ENCODE data around the gene FZD4.

Gene FZD4

GRCh38 chr11:86988351-86988881 is 33.2 kb upstream of the FZD4 start:
- H3K36me3 ChIP-seq (ENCODE audit: insufficient read depth, low read length) = no peaks in the 10 kb centered on the region
- H3K9me3 ChIP-seq (ENCODE audit: low read length) = no peaks in the 10 kb centered on the region
- peaks cover 34% of the 10 kb centered on the region for H3K4me1 ChIP-seq (ENCODE audit: insufficient read depth, low read length)
- H3K27ac ChIP-seq (ENCODE audit: low read depth, low read length) = no peak overlapping the region
- H3K9ac ChIP-seq (ENCODE audit: low read length) = no peak overlapping the region
- no peaks in the 10 kb centered on the region for H3K27me3 ChIP-seq (ENCODE audit: control insufficient read depth in 1 of 2, insufficient read depth in 2 of 2, low read length in 2 of 2)
- H3K4me3 ChIP-seq (ENCODE audit: low read depth in 1 of 2, low read length in 2 of 2) = no peak overlapping the region

GRCh38 chr11:86987679-86988078 is 32.5 kb upstream of the FZD4 start:
- no peak overlapping the region for H3K9ac ChIP-seq (ENCODE audit: low read length)
- H3K4me3 ChIP-seq (ENCODE audit: low read depth in 1 of 2, low read length in 2 of 2) = no peak overlapping the region
- peaks cover 30% of the 10 kb centered on the region for H3K4me1 ChIP-seq (ENCODE audit: insufficient read depth, low read length)
- H3K9me3 ChIP-seq (ENCODE audit: low read length) = no peaks in the 10 kb centered on the region
- no peaks in the 10 kb centered on the region for H3K36me3 ChIP-seq (ENCODE audit: insufficient read depth, low read length)
- H3K27ac ChIP-seq (ENCODE audit: low read depth, low read length) = no peak overlapping the region
- H3K27me3 ChIP-seq (ENCODE audit: control insufficient read depth in 1 of 2, insufficient read depth in 2 of 2, low read length in 2 of 2) = no peaks in the 10 kb centered on the region

GRCh38 chr11:86984701-86985100 is 29.5 kb upstream of the FZD4 start:
- no peaks in the 10 kb centered on the region for H3K9me3 ChIP-seq (ENCODE audit: low read length)
- H3K4me1 ChIP-seq (ENCODE audit: insufficient read depth, low read length) = peaks cover 31% of the 10 kb centered on the region
- H3K9ac ChIP-seq (ENCODE audit: low read length) = no peak overlapping the region
- no peak overlapping the region for H3K4me3 ChIP-seq (ENCODE audit: low read depth in 1 of 2, low read length in 2 of 2)
- H3K27ac ChIP-seq (ENCODE audit: low read depth, low read length) = no peak overlapping the region
- no peaks in the 10 kb centered on the region for H3K36me3 ChIP-seq (ENCODE audit: insufficient read depth, low read length)
- H3K27me3 ChIP-seq (ENCODE audit: control insufficient read depth in 1 of 2, insufficient read depth in 2 of 2, low read length in 2 of 2) = no peaks in the 10 kb centered on the region

GRCh38 chr11:86983021-86983488 is 27.9 kb upstream of the FZD4 start:
- H3K27ac ChIP-seq (ENCODE audit: low read depth, low read length) = no peak overlapping the region
- H3K4me3 ChIP-seq (ENCODE audit: low read depth in 1 of 2, low read length in 2 of 2) = no peak overlapping the region
- peaks cover 23% of the 10 kb centered on the region for H3K4me1 ChIP-seq (ENCODE audit: insufficient read depth, low read length)
- H3K36me3 ChIP-seq (ENCODE audit: insufficient read depth, low read length) = no peaks in the 10 kb centered on the region
- no peaks in the 10 kb centered on the region for H3K9me3 ChIP-seq (ENCODE audit: low read length)
- no peak overlapping the region for H3K9ac ChIP-seq (ENCODE audit: low read length)
- no peaks in the 10 kb centered on the region for H3K27me3 ChIP-seq (ENCODE audit: control insufficient read depth in 1 of 2, insufficient read depth in 2 of 2, low read length in 2 of 2)

GRCh38 chr11:86981777-86982540 is 26.8 kb upstream of the FZD4 start:
- Histone ChIP-seq H3K36me3 (ENCODE audit: insufficient read depth, low read length) (no peaks in the 10 kb centered on the region), H3K27me3 (ENCODE audit: control insufficient read depth in 1 of 2, insufficient read depth in 2 of 2, low read length in 2 of 2) (no peaks in the 10 kb centered on the region), H3K27ac (ENCODE audit: low read depth, low read length) (no peak overlapping the region), H3K9me3 (ENCODE audit: low read length) (no peaks in the 10 kb centered on the region), H3K4me1 (ENCODE audit: insufficient read depth, low read length) (peaks cover 23% of the 10 kb centered on the region), H3K4me3 (ENCODE audit: low read depth in 1 of 2, low read length in 2 of 2) (no peak overlapping the region), H3K9ac (ENCODE audit: low read length) (no peak overlapping the region)

- Histone ChIP-seq H3K9me3 (ENCODE audit: low read length) (no peaks in the 10 kb centered on the region), H3K9ac (ENCODE audit: low read length) (no peak overlapping the region), H3K27ac (ENCODE audit: low read depth, low read length) (no peak overlapping the region), H3K36me3 (ENCODE audit: insufficient read depth, low read length) (no peaks in the 10 kb centered on the region), H3K4me1 (ENCODE audit: insufficient read depth, low read length) (peaks cover 20% of the 10 kb centered on the region), H3K4me3 (ENCODE audit: low read depth in 1 of 2, low read length in 2 of 2) (no peak overlapping the region), H3K27me3 (ENCODE audit: control insufficient read depth in 1 of 2, insufficient read depth in 2 of 2, low read length in 2 of 2) (no peaks in the 10 kb centered on the region)
Observed at GRCh38 chr11:86980086-86980796, 25.0 kb upstream of the FZD4 start.

GRCh38 chr11:86978756-86979608 is 23.8 kb upstream of the FZD4 start:
- no peaks in the 10 kb centered on the region for H3K27me3 ChIP-seq (ENCODE audit: control insufficient read depth in 1 of 2, insufficient read depth in 2 of 2, low read length in 2 of 2)
- no peak overlapping the region for H3K9ac ChIP-seq (ENCODE audit: low read length)
- H3K4me1 ChIP-seq (ENCODE audit: insufficient read depth, low read length) = peaks cover 7% of the 10 kb centered on the region
- H3K4me3 ChIP-seq (ENCODE audit: low read depth in 1 of 2, low read length in 2 of 2) = no peak overlapping the region
- no peaks in the 10 kb centered on the region for H3K9me3 ChIP-seq (ENCODE audit: low read length)
- no peaks in the 10 kb centered on the region for H3K36me3 ChIP-seq (ENCODE audit: insufficient read depth, low read length)
- no peak overlapping the region for H3K27ac ChIP-seq (ENCODE audit: low read depth, low read length)

- Histone ChIP-seq H3K9me3 (ENCODE audit: low read length) (no peaks in the 10 kb centered on the region), H3K4me3 (ENCODE audit: low read depth in 1 of 2, low read length in 2 of 2) (no peak overlapping the region), H3K36me3 (ENCODE audit: insufficient read depth, low read length) (no peaks in the 10 kb centered on the region), H3K27ac (ENCODE audit: low read depth, low read length) (no peak overlapping the region), H3K4me1 (ENCODE audit: insufficient read depth, low read length) (peaks cover 7% of the 10 kb centered on the region), H3K27me3 (ENCODE audit: control insufficient read depth in 1 of 2, insufficient read depth in 2 of 2, low read length in 2 of 2) (no peaks in the 10 kb centered on the region), H3K9ac (ENCODE audit: low read length) (no peak overlapping the region)
Observed at GRCh38 chr11:86978247-86978646, 23.1 kb upstream of the FZD4 start.

GRCh38 chr11:86977441-86978050 is 22.4 kb upstream of the FZD4 start:
- Histone ChIP-seq H3K4me3 (ENCODE audit: low read depth in 1 of 2, low read length in 2 of 2) (no peak overlapping the region), H3K4me1 (ENCODE audit: insufficient read depth, low read length) (peaks cover 7% of the 10 kb centered on the region), H3K36me3 (ENCODE audit: insufficient read depth, low read length) (no peaks in the 10 kb centered on the region), H3K9me3 (ENCODE audit: low read length) (no peaks in the 10 kb centered on the region), H3K27me3 (ENCODE audit: control insufficient read depth in 1 of 2, insufficient read depth in 2 of 2, low read length in 2 of 2) (no peaks in the 10 kb centered on the region), H3K27ac (ENCODE audit: low read depth, low read length) (no peak overlapping the region), H3K9ac (ENCODE audit: low read length) (no peak overlapping the region)

- Histone ChIP-seq H3K9me3 (ENCODE audit: low read length) (no peaks in the 10 kb centered on the region), H3K4me1 (ENCODE audit: insufficient read depth, low read length) (no peaks in the 10 kb centered on the region), H3K36me3 (ENCODE audit: insufficient read depth, low read length) (no peaks in the 10 kb centered on the region), H3K9ac (ENCODE audit: low read length) (no peak overlapping the region), H3K27me3 (ENCODE audit: control insufficient read depth in 1 of 2, insufficient read depth in 2 of 2, low read length in 2 of 2) (no peaks in the 10 kb centered on the region), H3K4me3 (ENCODE audit: low read depth in 1 of 2, low read length in 2 of 2) (no peak overlapping the region), H3K27ac (ENCODE audit: low read depth, low read length) (no peak overlapping the region)
Observed at GRCh38 chr11:86972734-86973133, 17.5 kb upstream of the FZD4 start.

- Histone ChIP-seq H3K27ac (ENCODE audit: low read depth, low read length) (no peak overlapping the region), H3K36me3 (ENCODE audit: insufficient read depth, low read length) (no peaks in the 10 kb centered on the region), H3K4me3 (ENCODE audit: low read depth in 1 of 2, low read length in 2 of 2) (no peak overlapping the region), H3K27me3 (ENCODE audit: control insufficient read depth in 1 of 2, insufficient read depth in 2 of 2, low read length in 2 of 2) (no peaks in the 10 kb centered on the region), H3K9me3 (ENCODE audit: low read length) (no peaks in the 10 kb centered on the region), H3K4me1 (ENCODE audit: insufficient read depth, low read length) (no peaks in the 10 kb centered on the region), H3K9ac (ENCODE audit: low read length) (no peak overlapping the region)
Observed at GRCh38 chr11:86969258-86969657, 14.1 kb upstream of the FZD4 start.

All from muscle layer of colon (tissue), 2 donors.